HepG2 (cell line): ENCODE data around the gene SLC29A2. TPM values are rescaled to one million over a fixed set of nuclear protein-coding genes. Genes with fewer than 3 reads are reported as not detected.

Experiments
- ATF2 ChIP-seq: sonication (generic); formaldehyde crosslinking; IDR thresholded peaks from 2 replicates; pipeline ENCODE4 v1.4.0; 2020; ENCODE audit warnings: missing genetic modification reagents
- ATF7-NPFF ChIP-seq: sonication (generic); formaldehyde crosslinking; IDR thresholded peaks from 2 replicates; pipeline ENCODE4 v1.8.1; 2023; ENCODE audit warnings: mild to moderate bottlenecking, low read depth, missing genetic modification reagents, moderate library complexity
- CCDC6 ChIP-seq: sonication (generic); formaldehyde crosslinking; IDR thresholded peaks from 2 replicates; pipeline ENCODE4 v1.8.1; 2022; ENCODE audit warnings: mild to moderate bottlenecking, missing genetic modification reagents, moderate library complexity
- ESRRA ChIP-seq: sonication (generic); formaldehyde crosslinking; IDR thresholded peaks from 2 replicates; pipeline ENCODE4 v1.5.1; 2020; ENCODE audit warnings: mild to moderate bottlenecking, low read depth, missing genetic modification reagents
- MAFG ChIP-seq: sonication (generic); formaldehyde crosslinking; IDR thresholded peaks from 2 replicates; pipeline ENCODE4 v1.5.1; 2020; ENCODE audit warnings: mild to moderate bottlenecking, missing genetic modification reagents
- MBD4 ChIP-seq: IDR thresholded peaks from 2 replicates; pipeline ENCODE4 v1.6.1; 2012; ENCODE audit warnings: low read length, inconsistent platforms, borderline replicate concordance
- NR2C2 ChIP-seq: sonication (generic); formaldehyde crosslinking; IDR thresholded peaks from 2 replicates; pipeline ENCODE4 v1.4.0; 2020; ENCODE audit warnings: missing genetic modification reagents, mild to moderate bottlenecking, moderate library complexity, borderline replicate concordance
- RFXAP ChIP-seq: sonication (generic); formaldehyde crosslinking; IDR thresholded peaks from 2 replicates; pipeline ENCODE4 v1.4.0; 2020; ENCODE audit warnings: missing genetic modification reagents, borderline replicate concordance
- SNAPC2 ChIP-seq: sonication (generic); formaldehyde crosslinking; IDR thresholded peaks from 2 replicates; pipeline ENCODE4 v1.8.1; 2022; ENCODE audit warnings: mild to moderate bottlenecking, missing genetic modification reagents
- SRSF4 ChIP-seq: fragments of 200-400 bp; formaldehyde crosslinking; IDR thresholded peaks from one replicate; pipeline ENCODE4 v1.6.1; 2018; ENCODE audit warnings: mild to moderate bottlenecking, low read depth, low read length, moderate library complexity; ENCODE audit not compliant: poor library complexity, severe bottlenecking
- TBX2 ChIP-seq: sonication (generic); formaldehyde crosslinking; IDR thresholded peaks from 2 replicates; pipeline ENCODE4 v1.5.0; 2020; ENCODE audit warnings: missing genetic modification reagents, mild to moderate bottlenecking, borderline replicate concordance
- TFAP4 ChIP-seq: sonication (generic); IDR thresholded peaks from 2 replicates; pipeline ENCODE4 v1.6.1; 2016; ENCODE audit warnings: low read depth, borderline replicate concordance
- THAP8 ChIP-seq: sonication (generic); formaldehyde crosslinking; IDR thresholded peaks from 2 replicates; pipeline ENCODE4 v1.5.1; 2020; ENCODE audit warnings: missing genetic modification reagents, mild to moderate bottlenecking, borderline replicate concordance
- ZFP41 ChIP-seq: sonication (generic); formaldehyde crosslinking; IDR thresholded peaks from 2 replicates; pipeline ENCODE4 v1.4.0; 2020; ENCODE audit warnings: mild to moderate bottlenecking, missing genetic modification reagents, borderline replicate concordance
- ZHX1 ChIP-seq: sonication (generic); formaldehyde crosslinking; IDR thresholded peaks from 2 replicates; pipeline ENCODE4 v1.8.1; 2022; ENCODE audit warnings: low read depth, mild to moderate bottlenecking, missing genetic modification reagents
- ZNF225 ChIP-seq: sonication (generic); formaldehyde crosslinking; IDR thresholded peaks from 2 replicates; pipeline ENCODE4 v1.4.0; 2020; ENCODE audit warnings: mild to moderate bottlenecking, missing genetic modification reagents
- ZNF230 ChIP-seq: sonication (generic); formaldehyde crosslinking; IDR thresholded peaks from 2 replicates; pipeline ENCODE4 v1.4.0; 2020; ENCODE audit warnings: mild to moderate bottlenecking, missing genetic modification reagents
- ZNF331 ChIP-seq: sonication (generic); formaldehyde crosslinking; IDR thresholded peaks from 2 replicates; pipeline ENCODE4 v1.4.0; 2020; ENCODE audit warnings: missing genetic modification reagents
- polyA plus RNA-seq, 8 experiments: library from polyadenylated mRNA; depleted of rRNA in 3 of 8; stranded (reverse) in 7 of 8; unstranded in 1 of 8; fragments of >200 nt; fragmentation: Illumina TruSeq in 4 of 8; extraction: Trizol in 4 of 8; gene quantifications; 2 replicates each; pipeline versions ENCODE4 v1.2.1 to v1.2.3, GENCODE V29; 2011 to 2016; ENCODE audit warnings: low read depth in 4 of 8, missing spikeins in 1 of 8, mixed read lengths in 1 of 8; ENCODE audit not compliant: insufficient read depth in 1 of 8
- total RNA-seq, 5 experiments: library from RNA; depleted of rRNA; stranded (reverse); fragments of >200 nt; fragmentation: Illumina TruSeq; extraction: Trizol; gene quantifications; 2 replicates each; pipeline ENCODE4 v1.2.3, GENCODE V29; 2016; ENCODE audit warnings: low read depth in 1 of 5
- TF ChIP-seq, protein P1 (sequence below): sonication (generic); formaldehyde crosslinking; IDR thresholded peaks from 2 replicates; pipeline ENCODE4 v1.5.1; 2020; ENCODE audit warnings: mild to moderate bottlenecking, missing genetic modification reagents

Gene SLC29A2
- total and polyA plus RNA-seq, 2 of the 13 experiments (the other 11 are each of a cell fraction or from before 2014, with no cell fraction given) = 0.63 to 0.66 TPM

- TF ChIP-seq TBX2 (CRISPR knock-in tag) (peak; percentile 59; the same call in 1 of the 2 replicates), ZNF331 (peak; percentile 89; the same call in 1 of the 2 replicates), SNAPC2 (CRISPR knock-in tag) (peak; percentile 75; the same call in 1 of the 2 replicates), ZNF230 (no peak), CCDC6 (CRISPR knock-in tag) (0 out of 2 replicates have a peak, but pooled peaks have one; percentile 43), THAP8 (CRISPR knock-in tag) (no peak), ZFP41 (no peak), ZHX1 (CRISPR knock-in tag) (peak; percentile 64; the same call in 1 of the 2 replicates), MBD4 (no peak), RFXAP (0 out of 2 replicates have a peak, but pooled peaks have one; percentile 45), MAFG (CRISPR knock-in tag) (0 out of 2 replicates have a peak, but pooled peaks have one; percentile 24), NR2C2 (CRISPR knock-in tag) (no peak), ZNF225 (CRISPR knock-in tag) (no peak), ESRRA (CRISPR knock-in tag) (no peak), TFAP4 (no peak), SRSF4 (no peak), ATF2 (peak; percentile 59; the same call in 1 of the 2 replicates), ATF7-NPFF (CRISPR knock-in tag) (no peak)
- TF ChIP-seq, protein P1, sequence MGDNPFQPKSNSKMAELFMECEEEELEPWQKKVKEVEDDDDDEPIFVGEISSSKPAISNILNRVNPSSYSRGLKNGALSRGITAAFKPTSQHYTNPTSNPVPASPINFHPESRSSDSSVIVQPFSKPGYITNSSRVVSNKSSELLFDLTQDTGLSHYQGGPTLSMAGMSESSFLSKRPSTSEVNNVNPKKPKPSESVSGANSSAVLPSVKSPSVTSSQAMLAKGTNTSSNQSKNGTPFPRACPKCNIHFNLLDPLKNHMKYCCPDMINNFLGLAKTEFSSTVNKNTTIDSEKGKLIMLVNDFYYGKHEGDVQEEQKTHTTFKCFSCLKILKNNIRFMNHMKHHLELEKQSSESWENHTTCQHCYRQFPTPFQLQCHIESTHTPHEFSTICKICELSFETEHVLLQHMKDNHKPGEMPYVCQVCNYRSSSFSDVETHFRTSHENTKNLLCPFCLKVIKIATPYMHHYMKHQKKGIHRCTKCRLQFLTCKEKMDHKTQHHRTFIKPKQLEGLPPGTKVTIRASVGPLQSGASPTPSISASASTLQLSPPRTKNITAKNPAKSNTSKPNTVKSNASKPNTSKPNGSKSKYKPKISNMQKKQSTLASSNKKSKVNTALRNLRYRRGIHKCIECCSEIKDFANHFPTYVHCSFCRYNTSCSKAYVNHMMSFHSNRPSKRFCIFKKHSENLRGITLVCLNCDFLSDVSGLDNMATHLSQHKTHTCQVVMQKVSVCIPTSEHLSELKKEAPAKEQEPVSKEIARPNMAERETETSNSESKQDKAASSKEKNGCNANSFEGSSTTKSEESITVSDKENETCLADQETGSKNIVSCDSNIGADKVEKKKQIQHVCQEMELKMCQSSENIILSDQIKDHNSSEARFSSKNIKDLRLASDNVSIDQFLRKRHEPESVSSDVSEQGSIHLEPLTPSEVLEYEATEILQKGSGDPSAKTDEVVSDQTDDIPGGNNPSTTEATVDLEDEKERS (CRISPR knock-in tag) = peak; percentile 76; the same call in 1 of the 2 replicates
Measured at GRCh38 chr11:66418168-66418985, 46.8 kb upstream of the SLC29A2 start (continued).
